ENCODE data around the gene NPRL2. TPM values are rescaled to one million over a fixed set of nuclear protein-coding genes. Genes with fewer than 3 reads are reported as not detected.

The NPRL2 gene
- total and polyA plus RNA-seq, 2 of the 13 experiments (the other 11 are each of a cell fraction or from before 2014, with no cell fraction given): 30.6 to 51.4 TPM

GRCh38 chr3:50320853-50321335 is 29.7 kb downstream of the NPRL2 start (continued):
- TF ChIP-seq MNT (IDR thresholded peaks at IDR 0.05): peak; percentile 50; the same call in 1 of the 2 replicates
- TF ChIP-seq ZNF17 (CRISPR knock-in tag; IDR thresholded peaks at IDR 0.05): no peak
- TF ChIP-seq THAP9 (CRISPR knock-in tag; IDR thresholded peaks at IDR 0.05; ENCODE audit: borderline replicate concordance): no peak
- TF ChIP-seq HNRNPLL (IDR thresholded peaks at IDR 0.05; ENCODE audit: low read depth, low read length, poor library complexity, severe bottlenecking): peak; percentile 4
- TF ChIP-seq TP53 (CRISPR knock-in tag; conservative IDR thresholded peaks at IDR 0.05): no peak
- no peak for TF ChIP-seq REL (CRISPR knock-in tag; conservative IDR thresholded peaks at IDR 0.05)
- peak; percentile 77 for TF ChIP-seq ARID4A (CRISPR knock-in tag; IDR thresholded peaks at IDR 0.05; ENCODE audit: borderline replicate concordance)
- TF ChIP-seq ZNF792 (CRISPR knock-in tag; IDR thresholded peaks at IDR 0.05): no peak
- peak; percentile 82 for TF ChIP-seq PATZ1 (CRISPR knock-in tag; IDR thresholded peaks at IDR 0.05)
- TF ChIP-seq GATA4 (IDR thresholded peaks at IDR 0.05; ENCODE audit: borderline replicate concordance, low read depth): 0 out of 2 replicates have a peak, but pooled peaks have one; percentile 27
- peak; percentile 18; the same call in 1 of the 2 replicates for TF ChIP-seq ZNF225 (CRISPR knock-in tag; IDR thresholded peaks at IDR 0.05)
- peak; percentile 52; the same call in 1 of the 2 replicates for TF ChIP-seq ZBTB2 (CRISPR knock-in tag; IDR thresholded peaks at IDR 0.05; ENCODE audit: low read depth)
- TF ChIP-seq ZBTB42 (CRISPR knock-in tag; IDR thresholded peaks at IDR 0.05): 0 out of 2 replicates have a peak, but pooled peaks have one; percentile 8
- TF ChIP-seq RAD21 (CRISPR knock-in tag; IDR thresholded peaks at IDR 0.05): peak; percentile 44; the same call in 1 of the 2 replicates
- TF ChIP-seq MXD3 (CRISPR knock-in tag; IDR thresholded peaks at IDR 0.05): peak; percentile 59; the same call in 1 of the 2 replicates
- peak; percentile 19; the same call in 1 of the 2 replicates for TF ChIP-seq KDM5B (CRISPR knock-in tag; IDR thresholded peaks at IDR 0.05; ENCODE audit: borderline replicate concordance)

Measured in HepG2 (cell line).